ENCODE measurements around the gene ELL. TPM values are rescaled to one million over a fixed set of nuclear protein-coding genes. Genes with fewer than 3 reads are reported as not detected.

ELL gene
- total RNA-seq, 4 donors from 2014 or later, result 21.8 to 30.8 (median 27.3) TPM

GRCh38 chr19:18443831-18444230, 78.0 kb downstream of the ELL start:
- TF ChIP-seq POLR2A (IDR thresholded peaks at IDR 0.05), result no peak
- TF ChIP-seq, protein P1, sequence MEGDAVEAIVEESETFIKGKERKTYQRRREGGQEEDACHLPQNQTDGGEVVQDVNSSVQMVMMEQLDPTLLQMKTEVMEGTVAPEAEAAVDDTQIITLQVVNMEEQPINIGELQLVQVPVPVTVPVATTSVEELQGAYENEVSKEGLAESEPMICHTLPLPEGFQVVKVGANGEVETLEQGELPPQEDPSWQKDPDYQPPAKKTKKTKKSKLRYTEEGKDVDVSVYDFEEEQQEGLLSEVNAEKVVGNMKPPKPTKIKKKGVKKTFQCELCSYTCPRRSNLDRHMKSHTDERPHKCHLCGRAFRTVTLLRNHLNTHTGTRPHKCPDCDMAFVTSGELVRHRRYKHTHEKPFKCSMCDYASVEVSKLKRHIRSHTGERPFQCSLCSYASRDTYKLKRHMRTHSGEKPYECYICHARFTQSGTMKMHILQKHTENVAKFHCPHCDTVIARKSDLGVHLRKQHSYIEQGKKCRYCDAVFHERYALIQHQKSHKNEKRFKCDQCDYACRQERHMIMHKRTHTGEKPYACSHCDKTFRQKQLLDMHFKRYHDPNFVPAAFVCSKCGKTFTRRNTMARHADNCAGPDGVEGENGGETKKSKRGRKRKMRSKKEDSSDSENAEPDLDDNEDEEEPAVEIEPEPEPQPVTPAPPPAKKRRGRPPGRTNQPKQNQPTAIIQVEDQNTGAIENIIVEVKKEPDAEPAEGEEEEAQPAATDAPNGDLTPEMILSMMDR (IDR thresholded peaks at IDR 0.05 in 4 of 5, conservative IDR thresholded peaks at IDR 0.05 in 1 of 5), result no peak
- Histone ChIP-seq H3K4me1 (peaks cover under 1% of the 10 kb centered on the region in 2 donors), H3K27me3 (peaks cover 1 to 6% (median 1%) of the 10 kb centered on the region in 3 donors), H3K9me3 (no peaks in the 10 kb centered on the region), H3K4me3 (no peak overlapping the region), H3K36me3 (peaks cover 0 to 59% of the 10 kb centered on the region in 2 donors), H3K27ac (no peak overlapping the region)
- in situ Hi-C loops (cut with MboI; ENCODE audit: low sequenced_read_pairs in 4 of 4), result no loop called here
- ATAC-seq, result no peak
- intact Hi-C loops (cut with DNase I; ENCODE audit: low total_unique reads), result no loop called here
- DNase-seq, result no peak

- peaks cover 0 to 55% of the 10 kb centered on the region in 2 donors for H3K36me3 ChIP-seq
- ATAC-seq, result no peak
- H3K27ac ChIP-seq, result no peak overlapping the region
- H3K4me3 ChIP-seq, result no peak overlapping the region
- TF ChIP-seq POLR2A (IDR thresholded peaks at IDR 0.05), result no peak
- TF ChIP-seq, protein P1 (IDR thresholded peaks at IDR 0.05 in 4 of 5, conservative IDR thresholded peaks at IDR 0.05 in 1 of 5), result no peak
- in situ Hi-C loops (cut with MboI; ENCODE audit: low sequenced_read_pairs in 4 of 4) (no loop called here), intact Hi-C loops (cut with DNase I; ENCODE audit: low total_unique reads) (no loop called here)
- H3K27me3 ChIP-seq, result peaks cover 5 to 10% (median 6%) of the 10 kb centered on the region in 3 donors
- no peak for DNase-seq
- H3K9me3 ChIP-seq, result no peaks in the 10 kb centered on the region
- H3K4me1 ChIP-seq, result peaks cover 4 to 5% of the 10 kb centered on the region in 2 donors
Measured at GRCh38 chr19:18443406-18443805, 78.5 kb downstream of the ELL start.

GRCh38 chr19:18442941-18443340, 78.9 kb downstream of the ELL start:
- ATAC-seq, result no peak
- intact Hi-C loops (cut with DNase I; ENCODE audit: low total_unique reads) (no loop called here), in situ Hi-C loops (cut with MboI; ENCODE audit: low sequenced_read_pairs in 4 of 4) (no loop called here)
- H3K27me3 ChIP-seq, result peaks cover 9 to 13% (median 10%) of the 10 kb centered on the region in 3 donors
- H3K4me1 ChIP-seq, result peaks cover 7 to 9% of the 10 kb centered on the region in 2 donors
- H3K4me3 ChIP-seq, result no peak overlapping the region
- peaks cover 0 to 52% of the 10 kb centered on the region in 2 donors for H3K36me3 ChIP-seq
- no peaks in the 10 kb centered on the region for H3K9me3 ChIP-seq
- no peak overlapping the region for H3K27ac ChIP-seq
- TF ChIP-seq POLR2A (IDR thresholded peaks at IDR 0.05), result no peak
- TF ChIP-seq, protein P1 (IDR thresholded peaks at IDR 0.05 in 4 of 5, conservative IDR thresholded peaks at IDR 0.05 in 1 of 5), result no peak
- DNase-seq, result no peak

DNA sequence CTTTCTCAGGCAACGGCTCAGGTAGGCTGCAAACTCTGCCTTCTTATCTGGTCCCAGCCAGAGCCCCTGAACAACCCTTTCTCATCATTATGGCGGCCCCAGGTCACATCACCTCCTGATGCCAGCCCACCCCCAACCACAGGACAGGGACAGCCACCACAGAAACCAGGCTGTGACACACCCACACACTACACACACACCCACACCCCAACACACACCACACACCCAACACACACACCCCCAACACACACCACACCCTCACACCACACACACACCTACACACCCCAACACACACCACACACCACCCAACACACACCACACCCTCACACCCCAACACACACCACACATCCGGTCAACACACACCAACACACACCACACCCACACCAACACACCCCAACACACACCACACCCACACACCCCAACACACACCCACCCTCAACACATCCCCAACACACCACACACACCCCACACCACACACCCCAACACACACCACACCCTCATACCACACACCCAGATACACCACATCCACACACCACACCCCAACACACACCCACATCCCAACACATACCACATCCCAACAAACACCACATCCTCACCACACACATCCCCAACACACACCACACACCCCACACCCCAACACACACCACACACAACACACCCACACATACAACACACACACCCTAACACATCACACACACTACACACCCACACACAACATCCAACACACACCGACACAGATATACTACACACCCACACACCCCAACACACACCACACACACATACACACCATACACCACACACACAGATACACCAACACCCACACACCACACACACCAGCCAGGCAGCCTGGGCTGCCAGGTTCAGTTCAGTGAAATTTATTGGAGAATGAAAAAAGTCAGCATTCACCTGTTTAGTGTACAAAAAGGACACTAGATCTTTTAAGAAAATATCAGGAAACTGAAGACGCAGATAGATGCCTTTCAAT, 79.8 kb downstream of the ELL start:
- TF ChIP-seq, protein P1 (IDR thresholded peaks at IDR 0.05 in 4 of 5, conservative IDR thresholded peaks at IDR 0.05 in 1 of 5), result no peak
- TF ChIP-seq POLR2A (IDR thresholded peaks at IDR 0.05), result no peak
- intact Hi-C loops (cut with DNase I; ENCODE audit: low total_unique reads), result no loop called here
- no peak for ATAC-seq
- H3K27ac ChIP-seq, result no peak overlapping the region
- in situ Hi-C loops (cut with MboI; ENCODE audit: low sequenced_read_pairs in 4 of 4), result no loop called here
- H3K4me3 ChIP-seq, result no peak overlapping the region
- H3K27me3 ChIP-seq, result peaks cover 9 to 19% (median 13%) of the 10 kb centered on the region in 3 donors
- H3K9me3 ChIP-seq, result no peaks in the 10 kb centered on the region
- H3K36me3 ChIP-seq, result peaks cover 0 to 43% of the 10 kb centered on the region in 2 donors
- no peak for DNase-seq
- H3K4me1 ChIP-seq, result peaks cover 7 to 14% of the 10 kb centered on the region in 2 donors
